GM19395 (cell line): Measurements from ENCODE around the gene PIH1D2.
"Not testable (repeated sequence)": the region's sequence is repeated elsewhere in the genome, so short reads cannot be mapped to it uniquely, and the experiment has no call there.

ENCODE experiments used
- ATAC-seq: cut with Tn5 transposase; IDR thresholded peaks from one replicate; pipeline ENCODE4 v1.9.1; 2021; ENCODE audit warnings: mild to moderate bottlenecking, moderate library complexity; ENCODE audit not compliant: unreplicated experiment

The PIH1D2 gene

DNA sequence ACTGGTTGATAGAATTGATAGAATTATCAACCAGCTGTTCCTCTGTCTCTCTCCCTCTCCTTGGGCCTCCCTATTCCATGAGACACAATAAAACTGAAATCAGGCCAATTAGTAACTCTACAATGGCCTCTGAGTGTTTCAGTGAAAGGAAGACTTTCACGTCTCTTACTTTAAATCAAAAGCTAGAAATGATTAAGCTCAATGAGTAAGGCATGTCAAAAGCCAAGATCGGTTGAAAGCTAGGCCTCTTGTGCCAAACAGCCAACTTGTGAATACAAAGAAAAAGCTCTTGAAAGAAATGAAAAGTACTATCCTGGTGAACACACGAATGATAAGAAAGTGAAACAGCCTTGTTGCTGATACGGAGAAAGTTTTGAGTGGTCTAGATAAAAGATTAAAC lies 16.6 kb downstream of the PIH1D2 start:
- ATAC-seq, result no peak

DNA sequence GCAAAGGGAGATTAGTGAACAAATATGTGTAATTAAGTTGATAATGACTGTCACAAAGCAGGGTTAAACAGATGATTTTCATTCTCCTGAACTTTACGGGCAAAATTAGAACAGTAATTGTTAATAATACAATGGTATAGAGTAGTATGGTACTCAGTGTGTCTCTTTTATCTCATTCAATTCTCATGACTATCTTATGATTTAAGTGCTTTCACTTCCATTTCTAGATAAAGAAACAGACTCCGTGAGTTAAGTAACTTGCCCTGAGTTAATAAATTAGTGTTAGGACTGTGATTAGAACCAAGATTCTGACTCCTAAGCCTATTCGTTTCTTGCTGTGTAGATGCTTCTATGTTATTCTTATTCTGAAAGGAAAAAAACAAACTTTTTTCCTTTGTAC lies 22.0 kb downstream of the PIH1D2 start:
- no peak for ATAC-seq

GRCh38 chr11:112050721-112051120 lies 23.1 kb downstream of the PIH1D2 start:
- ATAC-seq, result peak; percentile 81

DNA sequence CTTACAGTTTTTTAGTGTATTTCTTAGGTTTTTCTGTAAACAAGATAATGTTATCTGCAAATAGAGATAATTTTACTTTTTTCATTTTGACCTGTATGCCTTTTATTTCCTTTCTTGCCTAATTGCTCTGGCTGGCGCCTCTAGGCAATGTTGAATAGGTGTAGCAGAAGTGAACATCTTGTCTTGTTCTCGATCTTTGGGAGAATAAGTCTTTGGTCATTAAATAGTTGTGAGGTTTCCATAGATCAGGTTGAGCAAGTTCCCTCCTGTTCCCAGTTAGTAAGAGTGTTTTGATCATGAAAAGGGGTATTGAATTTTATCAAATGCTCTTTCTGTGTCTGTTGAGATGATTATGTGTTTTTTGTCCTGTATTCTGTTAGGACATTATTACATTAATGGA lies 24.0 kb downstream of the PIH1D2 start:
- no peak for ATAC-seq

GRCh38 chr11:112048256-112048655 lies 25.6 kb downstream of the PIH1D2 start:
- ATAC-seq, result not testable (repeated sequence)

GRCh38 chr11:112046647-112047046 lies 27.2 kb downstream of the PIH1D2 start:
- not testable (repeated sequence) for ATAC-seq

DNA sequence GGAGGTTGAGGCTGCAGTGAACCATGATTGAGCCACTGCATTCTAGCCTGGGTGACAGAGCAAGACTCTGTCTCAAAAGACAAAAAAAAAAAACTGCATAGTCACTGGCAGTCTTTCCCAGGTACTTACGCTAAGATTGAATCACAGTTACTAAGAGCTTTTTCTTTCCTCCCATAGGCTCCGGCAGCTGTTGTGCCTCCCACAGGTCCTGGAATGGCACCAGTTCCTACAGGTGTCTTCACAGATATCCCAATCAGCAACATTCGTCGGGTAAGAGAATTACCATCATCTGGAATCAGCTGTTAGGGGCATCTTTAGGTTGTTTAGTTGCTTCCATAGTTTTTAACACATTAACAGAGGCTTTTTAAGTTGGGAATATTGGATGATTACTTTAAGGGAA lies 28.9 kb downstream of the PIH1D2 start:
- no peak for ATAC-seq

GRCh38 chr11:112042961-112043304 lies 30.9 kb downstream of the PIH1D2 start:
- ATAC-seq, result no peak

- no peak for ATAC-seq
Measured at GRCh38 chr11:112042161-112042960, 31.5 kb downstream of the PIH1D2 start.

- ATAC-seq, result no peak
Measured at GRCh38 chr11:112037527-112037926, 36.3 kb downstream of the PIH1D2 start.

- ATAC-seq, result no peak
Measured at GRCh38 chr11:112033902-112034301, 39.9 kb downstream of the PIH1D2 start.

DNA sequence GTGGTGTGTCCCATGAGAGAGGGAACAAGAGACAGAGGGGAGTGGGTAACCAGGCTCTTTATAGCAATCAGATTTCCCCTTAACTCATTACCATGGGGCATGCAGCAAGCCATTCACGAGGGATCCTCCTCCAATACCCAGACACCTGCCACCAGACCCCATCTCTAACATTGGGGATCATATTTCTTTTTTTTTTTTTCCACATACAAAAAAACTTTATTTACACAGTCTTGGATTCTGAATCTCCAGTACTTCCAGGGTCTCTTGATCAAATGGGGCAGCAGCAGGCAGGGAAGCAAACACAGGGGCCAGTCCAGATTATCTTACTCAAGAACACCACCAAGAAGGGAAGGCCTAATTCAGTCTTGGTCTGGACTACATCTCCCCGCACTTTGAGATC lies 44.4 kb downstream of the PIH1D2 start:
- ATAC-seq, result no peak

- not testable (repeated sequence) for ATAC-seq
Measured at GRCh38 chr11:112026784-112027410, 46.9 kb downstream of the PIH1D2 start.

DNA sequence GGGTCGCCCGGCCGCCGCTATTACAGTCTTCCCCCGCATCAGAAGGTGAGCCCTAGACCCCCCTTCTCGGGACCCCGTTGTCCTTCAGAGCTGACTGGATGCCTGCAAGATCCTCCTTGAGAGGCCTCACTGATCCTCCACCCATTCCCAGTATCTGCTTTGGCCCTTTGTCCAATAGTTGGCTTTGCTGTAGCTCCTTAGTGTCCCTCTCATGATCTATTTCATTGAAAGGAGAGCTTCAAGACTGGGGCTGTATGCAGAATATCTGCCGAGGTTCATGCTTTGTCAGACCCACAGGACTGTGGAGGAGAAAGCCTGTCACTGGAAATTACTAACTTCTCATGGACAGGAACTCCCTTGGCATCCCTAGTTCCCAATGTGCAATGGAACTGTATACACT lies 48.1 kb downstream of the PIH1D2 start:
- ATAC-seq, result peak; percentile 12

DNA sequence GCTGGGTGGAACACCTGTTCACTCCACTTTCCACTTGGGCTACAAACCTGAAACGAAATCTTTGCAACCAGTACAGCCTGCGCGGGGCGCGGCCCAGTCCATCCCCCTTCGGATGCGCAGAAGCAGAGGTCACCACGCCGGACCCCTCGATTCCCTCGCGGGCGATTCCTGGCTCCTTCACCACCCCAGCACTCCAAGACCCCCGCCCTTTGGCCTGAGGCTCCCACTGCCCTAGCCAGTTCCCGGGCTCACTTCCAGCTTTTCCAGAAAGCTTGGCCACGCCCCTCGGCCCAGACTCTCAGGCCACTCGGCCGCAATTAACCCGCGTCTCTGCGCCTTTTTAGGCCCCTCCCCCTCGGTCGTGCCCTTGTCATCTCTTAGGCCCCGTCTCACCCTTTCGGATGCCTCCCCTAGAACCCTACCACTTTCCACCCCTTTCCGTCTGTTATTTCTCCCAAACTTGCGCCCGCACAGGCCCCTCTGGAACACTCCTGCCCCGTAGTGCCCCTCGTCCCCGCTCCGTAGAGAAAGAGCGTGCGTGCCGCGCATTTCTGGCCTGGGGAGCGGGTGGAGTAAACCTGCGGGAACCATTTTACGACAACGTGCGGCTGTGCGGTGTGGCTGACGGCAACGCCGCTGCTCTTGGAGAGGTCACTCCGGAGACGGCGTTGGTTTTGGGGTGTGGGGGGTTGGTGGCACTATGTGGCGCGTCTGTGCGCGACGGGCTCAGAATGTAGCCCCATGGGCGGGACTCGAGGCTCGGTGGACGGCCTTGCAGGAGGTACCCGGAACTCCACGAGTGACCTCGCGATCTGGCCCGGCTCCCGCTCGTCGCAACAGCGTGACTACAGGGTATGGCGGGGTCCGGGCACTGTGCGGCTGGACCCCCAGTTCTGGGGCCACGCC lies 48.8 kb downstream of the PIH1D2 start, which contains the start of gene DLAT:
TSS of gene DLAT (plus strand) at position 636 of the 906 bp plus-strand sequence. CDS start at position 701, 65 bp downstream.
- ATAC-seq, result peak; percentile 85

DNA sequence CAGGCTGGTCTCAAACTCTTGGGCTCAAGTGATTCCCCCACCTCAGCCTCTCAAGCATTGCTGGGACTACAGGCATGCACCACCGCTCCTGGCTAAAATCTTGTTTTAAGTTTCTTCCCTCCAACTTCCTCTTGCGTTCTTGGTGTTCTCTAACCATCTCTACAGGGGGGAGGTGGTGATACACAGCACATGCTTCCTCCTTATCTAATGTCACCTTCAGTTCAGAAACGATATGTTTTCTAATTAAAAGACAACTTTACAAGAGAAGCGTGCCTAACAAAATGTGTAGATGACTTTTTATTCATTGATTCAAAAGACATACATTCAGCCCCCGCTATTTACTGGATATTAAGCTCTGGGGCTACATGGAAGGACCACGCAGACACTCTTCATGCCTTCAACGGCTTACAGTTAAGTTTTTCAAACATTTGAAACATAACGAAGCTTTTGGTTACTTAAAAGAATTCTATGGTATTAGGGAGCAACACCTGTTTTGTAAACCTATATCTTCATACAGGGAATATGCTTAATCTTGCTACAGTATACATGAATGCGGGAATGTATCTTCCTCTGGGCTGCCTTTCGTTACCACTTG lies 49.5 kb downstream of the PIH1D2 start:
- peak; percentile 47 for ATAC-seq

DNA sequence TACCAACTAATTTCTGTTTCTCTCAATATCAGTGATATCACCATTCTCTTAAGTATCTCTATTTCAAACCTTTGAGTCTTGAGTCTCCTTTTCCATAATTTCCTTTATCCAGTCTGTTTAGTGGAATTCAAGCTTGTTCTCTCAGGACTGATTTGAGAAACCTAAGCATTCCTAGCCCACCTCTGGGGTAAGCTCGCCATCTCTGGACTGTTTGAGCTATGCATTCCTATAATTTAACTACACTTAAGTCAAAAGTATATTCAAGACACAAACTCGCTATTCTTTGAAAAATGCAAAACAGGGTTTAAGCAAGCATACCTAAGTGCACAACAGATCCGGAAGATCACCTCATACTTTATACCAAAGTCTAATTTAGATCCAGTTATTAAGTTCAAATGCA lies 50.7 kb downstream of the PIH1D2 start:
- no peak for ATAC-seq

GRCh38 chr11:112019066-112019465 lies 54.8 kb downstream of the PIH1D2 start:
- ATAC-seq, result no peak
